ENCODE measurements around the gene PIP5K1B. TPM values are rescaled to one million over a fixed set of nuclear protein-coding genes. Genes with fewer than 3 reads are reported as not detected.
A peak's percentile ranks its signal among the peaks of the same experiment; 100 is the strongest.

The PIP5K1B gene
- total and polyA plus RNA-seq, 10 of the 15 experiments (the other 5 are each of a cell fraction or from before 2014, with no cell fraction given): 6.8 to 16.3 (median 10.6) TPM

DNA sequence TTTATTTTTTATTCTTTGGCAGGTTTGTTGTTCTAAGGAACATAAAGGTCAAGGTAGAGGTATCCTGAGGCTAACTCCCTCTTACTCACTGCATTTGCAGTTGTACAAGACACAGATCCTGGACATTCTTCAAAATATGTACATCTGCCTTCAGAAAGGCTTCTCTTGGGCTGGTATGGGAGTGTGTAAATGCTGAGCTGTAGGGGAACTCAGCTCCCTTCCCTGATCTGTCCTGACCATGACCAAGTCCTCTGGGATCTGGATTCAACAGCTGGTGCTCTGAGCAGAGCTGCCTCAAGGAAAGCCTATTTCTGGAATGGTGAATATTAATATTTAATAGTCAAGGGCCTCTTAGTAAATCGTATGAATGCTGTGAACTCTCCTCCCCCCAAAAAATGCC lies 191.4 kb downstream of the PIP5K1B start:
- WGBS (ENCODE audit: insufficient coverage, insufficient replicate concordance, low lambda C conversion rate, missing lambda C conversion rate): 100% methylated on average over 1 of the region's 1 CpG
- intact Hi-C loops (cut with micrococcal nuclease; ENCODE audit: unreplicated experiment): no loop called here
- Histone ChIP-seq H2AFZ (ENCODE audit: control insufficient read depth, low read depth, low read length) (peak overlapping the region; percentile 63), H3K27me3 (replicated peaks in 1 of 2; ENCODE audit: control insufficient read depth in 2 of 2, insufficient read depth in 2 of 2, low read length in 1 of 2) (no peaks in the 10 kb centered on the region), H3K4me1 (ENCODE audit: control insufficient read depth, insufficient read depth, low read length) (peaks cover 32% of the 10 kb centered on the region), H3K9me3 (replicated peaks; ENCODE audit: control insufficient read depth, insufficient read depth, low read length) (no peaks in the 10 kb centered on the region), H4K20me1 (ENCODE audit: control insufficient read depth, insufficient read depth) (no peaks in the 10 kb centered on the region), H3K4me3 (no peak overlapping the region), H3K27ac (ENCODE audit: control insufficient read depth, insufficient read depth) (peak overlapping the region; percentile 81), H3K9ac (ENCODE audit: control insufficient read depth, insufficient read depth, low read length) (peak overlapping the region; percentile 66), H3K4me2 (ENCODE audit: control insufficient read depth, insufficient read depth) (peak overlapping the region; percentile 72), H3K36me3 (ENCODE audit: control insufficient read depth in 2 of 2, insufficient read depth in 2 of 2, low read length in 1 of 2) (no peaks in the 10 kb centered on the region), H3K79me2 (ENCODE audit: control insufficient read depth, insufficient read depth, low read length) (no peaks in the 10 kb centered on the region)
- SMC1A ChIA-PET (ENCODE audit: uncharacterized antibody, unreplicated experiment): interaction anchor here (0.7 to 2.2 kb wide), 4 partner anchors 13 to 132 kb away, joined by 3 to 8 read pairs (median 3); no protein-coding TSS in a partner anchor
- DNase-seq (ENCODE audit: low read depth, low spot score) (no peak), ATAC-seq (peak; percentile 52), FAIRE-seq (no peak)
- POLR2A ChIA-PET: no interaction called here
- in situ Hi-C loops (cut with MboI): loop anchor here (5.0 kb wide), 1 partner anchor 49 kb away; no protein-coding TSS in a partner anchor
- TF ChIP-seq, protein P1, sequence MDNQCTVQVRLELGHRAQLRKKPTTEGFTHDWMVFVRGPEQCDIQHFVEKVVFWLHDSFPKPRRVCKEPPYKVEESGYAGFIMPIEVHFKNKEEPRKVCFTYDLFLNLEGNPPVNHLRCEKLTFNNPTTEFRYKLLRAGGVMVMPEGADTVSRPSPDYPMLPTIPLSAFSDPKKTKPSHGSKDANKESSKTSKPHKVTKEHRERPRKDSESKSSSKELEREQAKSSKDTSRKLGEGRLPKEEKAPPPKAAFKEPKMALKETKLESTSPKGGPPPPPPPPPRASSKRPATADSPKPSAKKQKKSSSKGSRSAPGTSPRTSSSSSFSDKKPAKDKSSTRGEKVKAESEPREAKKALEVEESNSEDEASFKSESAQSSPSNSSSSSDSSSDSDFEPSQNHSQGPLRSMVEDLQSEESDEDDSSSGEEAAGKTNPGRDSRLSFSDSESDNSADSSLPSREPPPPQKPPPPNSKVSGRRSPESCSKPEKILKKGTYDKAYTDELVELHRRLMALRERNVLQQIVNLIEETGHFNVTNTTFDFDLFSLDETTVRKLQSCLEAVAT (IDR thresholded peaks at IDR 0.05): no peak
- TF ChIP-seq ATF7 (IDR thresholded peaks at IDR 0.05; ENCODE audit: low read depth) (no peak), MTA3 (IDR thresholded peaks at IDR 0.05; ENCODE audit: borderline replicate concordance, low read length) (no peak), POLR2AphosphoS5 (IDR thresholded peaks at IDR 0.05; ENCODE audit: low read length) (no peak), LARP7 (IDR thresholded peaks at IDR 0.05) (no peak), TCF12 (IDR thresholded peaks at IDR 0.05; ENCODE audit: low read depth, low read length) (no peak), SUPT20H (IDR thresholded peaks at IDR 0.05; ENCODE audit: borderline replicate concordance, control insufficient read depth, low read depth, low read length) (no peak)
- BruUV-seq (replicated peaks): no TSS peak
- RAD21 ChIA-PET (ENCODE audit: unreplicated experiment): interaction anchor here (0.7 kb wide), 3 partner anchors 8 to 89 kb away, joined by 3 read pairs; no protein-coding TSS in a partner anchor
- CTCF ChIA-PET: interaction anchor here (1.3 kb wide), 1 partner anchor 53 kb away, joined by 4 read pairs; no protein-coding TSS in a partner anchor
